Liver (tissue), 9 donors: ENCODE results near the gene RHOT1. TPM values are rescaled to one million over a fixed set of nuclear protein-coding genes. Genes with fewer than 3 reads are reported as not detected.

Source experiments
- DNase-seq: peaks from one replicate; pipeline ENCODE4 v3.0.0-alpha.2; 2017; ENCODE audit warnings: low spot score
- H3K27ac ChIP-seq, 2 donors: one replicate each; pipeline ENCODE4 v1.7.0; 2013; ENCODE audit warnings: inconsistent platforms in 2 of 2, low read length in 2 of 2, control low read depth in 1 of 2, low read depth in 1 of 2, mild to moderate bottlenecking in 1 of 2
- H3K27me3 ChIP-seq, 4 donors: one replicate each; pipeline versions ENCODE4 v1.6.1 to v1.7.0; 2013; ENCODE audit warnings: low read length in 3 of 4, inconsistent platforms in 1 of 4, mild to moderate bottlenecking in 1 of 4, moderate library complexity in 1 of 4; ENCODE audit not compliant: control insufficient read depth in 4 of 4, insufficient read depth in 4 of 4
- H3K36me3 ChIP-seq, 4 donors: one replicate each; pipeline versions ENCODE4 v1.6.1 to v1.7.0; 2013; ENCODE audit warnings: low read length in 3 of 4, mild to moderate bottlenecking in 3 of 4, low read depth in 1 of 4, moderate library complexity in 1 of 4; ENCODE audit not compliant: control insufficient read depth in 4 of 4, insufficient read depth in 3 of 4
- H3K4me1 ChIP-seq, 4 donors: one replicate each; pipeline versions ENCODE4 v1.6.1 to v1.7.0; 2013; ENCODE audit warnings: low read length in 3 of 4, mild to moderate bottlenecking in 3 of 4, moderate library complexity in 1 of 4; ENCODE audit not compliant: control insufficient read depth in 4 of 4, insufficient read depth in 4 of 4
- H3K4me3 ChIP-seq, 3 donors: one replicate each; pipeline versions ENCODE4 v1.6.1 to v1.7.0; 2013; ENCODE audit warnings: low read length in 3 of 3, control low read depth in 1 of 3, low read depth in 1 of 3, mild to moderate bottlenecking in 1 of 3
- H3K9ac ChIP-seq, 2 donors: one replicate each; pipeline ENCODE4 v1.7.0; 2013; ENCODE audit warnings: low read length in 2 of 2, mild to moderate bottlenecking in 2 of 2, moderate library complexity in 2 of 2, control low read depth in 1 of 2, low read depth in 1 of 2
- H3K9me3 ChIP-seq, 4 donors: one replicate each; pipeline versions ENCODE4 v1.6.1 to v1.7.0; 2013; ENCODE audit warnings: low read length in 3 of 4; ENCODE audit not compliant: control insufficient read depth in 4 of 4
- ATF3 ChIP-seq: IDR thresholded peaks from 2 replicates; pipeline ENCODE4 v1.6.1; 2016; ENCODE audit warnings: antibody characterized with exemption
- CTCF ChIP-seq: fragments of 150-350 bp; IDR thresholded peaks from 2 replicates; pipeline ENCODE4 v1.5.1; 2017; ENCODE audit warnings: improper control_type of control experiment, low read depth, low read length; ENCODE audit not compliant: missing input control
- EGR1 ChIP-seq, 2 donors: IDR thresholded peaks; 2 replicates each; pipeline ENCODE4 v1.6.1; 2016 to 2018; ENCODE audit warnings: antibody characterized with exemption in 2 of 2, low read depth in 2 of 2
- FOXA1 ChIP-seq: IDR thresholded peaks from 2 replicates; pipeline ENCODE4 v1.6.1; 2016; ENCODE audit warnings: antibody characterized with exemption
- FOXA2 ChIP-seq: IDR thresholded peaks from 2 replicates; pipeline ENCODE4 v1.6.1; 2016; ENCODE audit warnings: antibody characterized with exemption
- GABPA ChIP-seq, 2 donors: IDR thresholded peaks in 1 of 2; conservative IDR thresholded peaks in 1 of 2; 2 replicates each; pipeline ENCODE4 v1.6.1; 2016; ENCODE audit warnings: antibody characterized with exemption in 2 of 2, mild to moderate bottlenecking in 1 of 2, moderate library complexity in 1 of 2
- HNF4A ChIP-seq, 2 donors: conservative IDR thresholded peaks; 2 replicates each; pipeline ENCODE4 v1.6.1; 2016; ENCODE audit warnings: antibody characterized with exemption in 2 of 2, mild to moderate bottlenecking in 2 of 2
- HNF4G ChIP-seq: IDR thresholded peaks from 2 replicates; pipeline ENCODE4 v1.6.1; 2016; ENCODE audit warnings: antibody characterized with exemption
- JUND ChIP-seq, 2 donors: IDR thresholded peaks; 2 replicates each; pipeline ENCODE4 v1.6.1; 2016; ENCODE audit warnings: antibody characterized with exemption in 2 of 2
- MAX ChIP-seq: IDR thresholded peaks from 2 replicates; pipeline ENCODE4 v1.6.1; 2016; ENCODE audit warnings: antibody characterized with exemption
- NR2F2 ChIP-seq: IDR thresholded peaks from 2 replicates; pipeline ENCODE4 v1.6.1; 2016; ENCODE audit warnings: antibody characterized with exemption
- RAD21 ChIP-seq, 2 donors: IDR thresholded peaks; 2 replicates each; pipeline ENCODE4 v1.6.1; 2016; ENCODE audit warnings: antibody characterized with exemption in 2 of 2, mild to moderate bottlenecking in 2 of 2
- REST ChIP-seq: IDR thresholded peaks from 2 replicates; pipeline ENCODE4 v1.6.1; 2016; ENCODE audit warnings: antibody characterized with exemption, mild to moderate bottlenecking
- RXRA ChIP-seq, 2 donors: IDR thresholded peaks; 2 replicates each; pipeline ENCODE4 v1.6.1; 2017 to 2018; ENCODE audit warnings: antibody characterized with exemption in 2 of 2, mild to moderate bottlenecking in 1 of 2
- SP1 ChIP-seq: IDR thresholded peaks from 2 replicates; pipeline ENCODE4 v1.6.1; 2018; ENCODE audit warnings: antibody characterized with exemption, mild to moderate bottlenecking
- TAF1 ChIP-seq: conservative IDR thresholded peaks from 2 replicates; pipeline ENCODE4 v1.6.1; 2016; ENCODE audit warnings: antibody characterized with exemption, mild to moderate bottlenecking
- YY1 ChIP-seq: IDR thresholded peaks from 2 replicates; pipeline ENCODE4 v1.6.1; 2016; ENCODE audit warnings: antibody characterized with exemption, mild to moderate bottlenecking
- ZBTB33 ChIP-seq: IDR thresholded peaks from 2 replicates; pipeline ENCODE4 v1.6.1; 2016; ENCODE audit warnings: antibody characterized with exemption
- WGBS: extraction: QIAGEN DNeasy Blood & Tissue Kit; methylation state at CpG from one replicate; pipeline ENCODE4 v1.1.7; 2013; 5-methylcytosine and 5-hydroxymethylcytosine counted together
- polyA plus RNA-seq, 2 donors: library from polyadenylated mRNA; stranded (reverse) in 1 of 2; unstranded in 1 of 2; fragments of 200-250 nt in 1 of 2; fragments of >200 nt in 1 of 2; fragmentation: Nextera tagmentation in 1 of 2; extraction: Ambion mirVana in 1 of 2; gene quantifications; one replicate each; pipeline versions ENCODE4 v1.2.1 to v1.2.3, GENCODE V29; 2013 to 2015
- total RNA-seq, 2 donors: library from RNA; depleted of rRNA; stranded (reverse); fragments of >200 nt; gene quantifications; one replicate each; pipeline ENCODE4 v1.2.3, GENCODE V29; 2014
- donor health status: healthy.
- donor health status: healthy.
- donor health status: healthy.
- donor health status: healthy.
- donor health status: healthy.

RHOT1 gene
- total and polyA plus RNA-seq, 4 donors, result 8.1 to 43.4 (median 17.1) TPM

GRCh38 chr17:32124985-32125847 lies 17.1 kb upstream of the RHOT1 start:
- H3K4me1 ChIP-seq, result peaks cover 7 to 24% (median 20%) of the 10 kb centered on the region in 4 donors
- TF ChIP-seq HNF4A (conservative IDR thresholded peaks at IDR 0.05) (peak; percentile 42 to 63), TAF1 (no peak), RAD21 (IDR thresholded peaks at IDR 0.05) (no peak), CTCF (no peak), GABPA (IDR thresholded peaks at IDR 0.05 in 1 of 2, conservative IDR thresholded peaks at IDR 0.05 in 1 of 2) (no peak), NR2F2 (no peak), JUND (IDR thresholded peaks at IDR 0.05) (peak in 1 of 2 donors; percentile 38), FOXA2 (no peak), RXRA (IDR thresholded peaks at IDR 0.05) (peak in 1 of 2 donors; percentile 68), SP1 (peak; percentile 74), FOXA1 (no peak), EGR1 (IDR thresholded peaks at IDR 0.05; ENCODE audit: low read depth in 2 of 2) (no peak), MAX (peak; percentile 46), REST (peak; percentile 28), ATF3 (no peak), ZBTB33 (no peak), HNF4G (no peak), YY1 (peak; percentile 89)
- no peaks in the 10 kb centered on the region for H3K36me3 ChIP-seq
- H3K9ac ChIP-seq, result peak overlapping the region in 1 of 2 donors; percentile 56
- DNase-seq, result no peak
- no peaks in the 10 kb centered on the region for H3K9me3 ChIP-seq
- no peak overlapping the region for H3K4me3 ChIP-seq
- no peaks in the 10 kb centered on the region for H3K27me3 ChIP-seq
- H3K27ac ChIP-seq, result peak overlapping the region; percentile 76 to 99
- WGBS, result 70% methylated on average over 13 of the region's 13 CpGs
